GM12878 (cell line): Measurements from ENCODE around the gene TCF7.

ENCODE experiments used
- CHD2 ChIP-seq: IDR thresholded peaks from 2 replicates; pipeline ENCODE4 v1.6.1; 2011; ENCODE audit warnings: low read depth, low read length, improper control_type of control experiment, borderline replicate concordance
- CTCF ChIP-seq, 3 experiments: IDR thresholded peaks in 2 of 3; conservative IDR thresholded peaks in 1 of 3; 2 replicates each; pipeline ENCODE4 v1.5.1; 2011; ENCODE audit warnings: low read depth in 3 of 3, low read length in 3 of 3, mild to moderate bottlenecking in 3 of 3, control low read depth in 2 of 3, moderate library complexity in 2 of 3, inconsistent platforms in 1 of 3, mixed read lengths in 1 of 3; ENCODE audit not compliant: control insufficient read depth in 2 of 3, insufficient read depth in 1 of 3; ENCODE audit errors: extremely low read depth in 1 of 3
- EZH2 ChIP-seq: IDR thresholded peaks from 2 replicates; pipeline ENCODE4 v1.6.1; 2012; ENCODE audit warnings: low read depth, mild to moderate bottlenecking, control low read depth, inconsistent platforms, low read length, borderline replicate concordance; ENCODE audit not compliant: control insufficient read depth
- POLR2A ChIP-seq: IDR thresholded peaks from 2 replicates; pipeline ENCODE4 v1.6.1; 2011; ENCODE audit warnings: low read depth, mild to moderate bottlenecking, low read length
- POLR2AphosphoS5 ChIP-seq: IDR thresholded peaks from 2 replicates; pipeline ENCODE4 v1.6.1; 2011; ENCODE audit warnings: mild to moderate bottlenecking, low read length, inconsistent platforms
- RAD21 ChIP-seq: IDR thresholded peaks from 2 replicates; pipeline ENCODE4 v1.6.1; 2011; ENCODE audit warnings: mild to moderate bottlenecking, low read depth, low read length, moderate library complexity; ENCODE audit not compliant: insufficient read depth
- SMAD1 ChIP-seq: fragments of 450-650 bp; IDR thresholded peaks from 2 replicates; pipeline ENCODE4 v1.6.1; 2018; ENCODE audit warnings: mild to moderate bottlenecking, low read depth; ENCODE audit not compliant: partially characterized antibody
- SPI1 ChIP-seq: IDR thresholded peaks from 2 replicates; pipeline ENCODE4 v1.6.1; 2011; ENCODE audit warnings: low read depth, mild to moderate bottlenecking, low read length, moderate library complexity, borderline replicate concordance; ENCODE audit not compliant: insufficient read depth
- SUZ12 ChIP-seq: fragments of 200-600 bp; sonication (generic); IDR thresholded peaks from one replicate; pipeline ENCODE4 v1.6.1; 2018; ENCODE audit warnings: antibody characterized with exemption, mild to moderate bottlenecking; ENCODE audit not compliant: unreplicated experiment
- ZNF24 ChIP-seq: fragments of 450-650 bp; IDR thresholded peaks from 2 replicates; pipeline ENCODE4 v1.6.1; 2017; ENCODE audit warnings: antibody characterized with exemption, mild to moderate bottlenecking

- TF ChIP-seq SPI1 (no peak), CTCF (IDR thresholded peaks at IDR 0.05 in 2 of 3, conservative IDR thresholded peaks at IDR 0.05 in 1 of 3; ENCODE audit: control insufficient read depth in 2 of 3, extremely low read depth in 1 of 3, insufficient read depth in 1 of 3, low read depth in 3 of 3, low read length in 3 of 3) (no peak), EZH2 (no peak), SMAD1 (no peak), ZNF24 (no peak), SUZ12 (no peak), POLR2A (no peak), CHD2 (no peak), RAD21 (no peak), POLR2AphosphoS5 (no peak)
Observed at GRCh38 chr5:134133995-134134541, 19.6 kb downstream of the TCF7 start.
